ENCODE results near the gene CBX2. TPM values are rescaled to one million over a fixed set of nuclear protein-coding genes. Genes with fewer than 3 reads are reported as not detected.

CBX2 gene
- total and polyA plus RNA-seq, 9 donors, result 6.1 to 14.4 (median 11.3) TPM

DNA sequence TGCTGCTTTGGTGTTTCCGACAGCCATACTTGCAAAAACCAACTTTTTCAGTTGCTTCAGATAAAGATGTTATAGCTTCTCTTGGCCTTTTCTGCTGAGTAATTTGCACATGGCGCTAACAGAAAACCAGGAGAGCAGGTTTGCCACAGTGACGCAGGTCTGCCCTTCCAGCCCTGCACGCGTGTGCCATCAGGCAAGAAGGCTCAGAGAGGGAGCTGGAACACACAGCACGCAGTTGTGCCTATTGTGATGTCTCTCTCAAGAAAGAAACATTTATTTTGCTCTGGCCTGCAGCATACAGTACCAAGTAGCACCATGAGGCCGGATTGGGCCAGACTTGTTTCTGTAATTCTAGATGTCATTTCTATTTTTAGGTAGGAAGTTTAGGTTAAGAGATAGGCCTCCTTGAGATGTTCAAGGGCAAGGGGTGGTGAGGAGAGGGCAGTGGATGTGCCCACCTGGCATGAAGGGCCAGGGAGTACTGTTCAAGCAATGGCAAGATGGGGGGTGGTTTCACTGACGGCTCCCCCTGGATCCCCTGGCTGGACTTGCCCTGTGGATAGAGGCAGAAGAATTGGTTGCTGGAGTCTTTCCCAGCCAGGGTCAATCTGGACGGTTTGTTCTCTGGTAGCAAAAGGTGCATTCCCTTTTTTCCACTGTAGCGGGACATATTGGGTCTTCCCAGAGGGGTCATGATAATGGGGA, 1.9 kb downstream of the CBX2 start:
- H3K27ac ChIP-seq (ENCODE audit: low read length), result no peak overlapping the region
- WGBS (ENCODE audit: insufficient coverage), result 94% methylated on average over 9 of the region's 10 CpGs
- no peaks in the 10 kb centered on the region for H3K9me3 ChIP-seq (replicated peaks; ENCODE audit: control insufficient read depth, low read depth, low read length)
- no peak for DNase-seq
- H3K4me1 ChIP-seq (ENCODE audit: control insufficient read depth, insufficient read depth, low read length), result peaks cover 22% of the 10 kb centered on the region
- peaks cover 10% of the 10 kb centered on the region for H3K27me3 ChIP-seq (ENCODE audit: control insufficient read depth, insufficient read depth, low read length)
- no peak overlapping the region for H3K4me3 ChIP-seq (ENCODE audit: low read length)
- peaks cover 25% of the 10 kb centered on the region for H3K36me3 ChIP-seq (ENCODE audit: control insufficient read depth, insufficient read depth, low read length)

DNA sequence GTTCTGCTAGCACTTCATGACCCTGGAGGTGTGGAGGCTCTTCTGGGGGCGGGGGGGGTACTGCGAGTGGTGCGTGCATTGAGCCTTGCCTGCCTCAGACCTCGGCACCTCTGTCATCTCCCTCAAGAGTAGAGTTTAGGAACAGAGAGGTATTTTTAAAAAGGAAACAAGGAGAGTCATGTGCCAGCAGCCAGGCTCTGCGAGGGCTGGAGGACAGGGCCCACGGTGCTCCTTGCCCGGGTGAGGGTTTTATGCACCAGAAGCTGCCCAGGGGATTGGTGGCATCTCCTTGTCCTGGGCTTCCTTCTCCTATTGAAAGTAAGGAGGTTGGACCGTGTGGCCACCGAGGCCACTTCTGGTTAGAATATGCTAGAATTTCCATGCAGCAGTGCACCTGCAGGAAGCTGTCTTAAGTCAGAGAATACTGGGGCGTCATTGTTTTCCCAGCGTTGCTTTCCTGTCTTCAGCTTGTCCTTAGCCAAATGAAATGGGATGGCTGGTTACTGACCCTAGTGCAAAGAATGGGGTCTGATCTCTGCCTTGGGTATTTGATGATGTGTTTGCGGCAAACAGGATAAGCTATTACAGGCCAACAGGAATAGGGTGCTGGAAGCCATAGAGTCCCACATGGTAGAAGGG, 3.2 kb downstream of the CBX2 start:
- Histone ChIP-seq H3K27me3 (ENCODE audit: control insufficient read depth, insufficient read depth, low read length) (peaks cover 12% of the 10 kb centered on the region), H3K4me3 (ENCODE audit: low read length) (no peak overlapping the region), H3K4me1 (ENCODE audit: control insufficient read depth, insufficient read depth, low read length) (peaks cover 23% of the 10 kb centered on the region), H3K36me3 (ENCODE audit: control insufficient read depth, insufficient read depth, low read length) (peaks cover 36% of the 10 kb centered on the region), H3K27ac (ENCODE audit: low read length) (peak overlapping the region; percentile 7), H3K9me3 (replicated peaks; ENCODE audit: control insufficient read depth, low read depth, low read length) (no peaks in the 10 kb centered on the region)
- DNase-seq, result no peak
- WGBS (ENCODE audit: insufficient coverage), result 77% methylated on average over 10 of the region's 12 CpGs

DNA sequence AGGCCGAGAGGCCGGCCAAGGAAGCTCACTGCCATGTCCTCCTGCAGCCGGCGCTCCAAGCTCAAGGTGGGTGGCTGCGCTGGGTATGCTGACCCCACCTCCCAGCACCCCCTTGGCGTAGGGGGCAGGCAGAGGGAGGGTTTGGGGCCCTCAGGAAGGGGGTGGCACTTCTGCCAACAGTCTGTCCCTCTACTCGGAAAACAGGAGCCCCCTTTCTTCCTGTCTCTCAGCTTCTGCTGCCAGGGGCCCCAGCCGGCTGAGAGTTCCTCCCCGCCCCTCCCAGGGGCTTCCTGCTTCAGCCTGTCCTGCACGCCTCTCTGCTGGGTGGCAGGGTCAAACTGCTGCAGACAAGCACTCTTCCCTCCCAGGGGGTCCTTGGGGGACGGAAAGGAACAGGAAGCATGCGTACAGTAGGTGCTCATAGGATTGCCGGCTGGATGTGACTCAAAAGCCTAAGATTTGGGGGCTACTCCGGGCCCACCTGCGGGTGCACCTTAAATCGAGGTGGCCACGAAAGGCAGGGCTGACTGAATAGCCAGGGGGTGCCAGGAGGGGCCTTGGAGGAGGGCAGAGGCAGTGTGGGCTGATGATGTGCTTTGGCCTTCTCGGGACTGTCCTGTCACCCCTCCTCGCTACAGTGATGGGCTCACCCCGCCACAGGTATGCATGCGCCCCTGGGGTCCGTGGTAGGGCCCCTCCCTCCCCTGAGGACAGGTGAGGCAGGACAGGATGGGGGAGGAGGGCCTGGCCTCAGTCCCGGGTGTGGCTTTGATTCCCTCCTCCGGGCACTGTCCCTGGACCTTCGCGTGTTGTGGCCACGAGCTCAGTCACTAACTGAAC, 4.0 kb downstream of the CBX2 start:
- Histone ChIP-seq H3K4me3 (ENCODE audit: low read length) (no peak overlapping the region), H3K36me3 (ENCODE audit: control insufficient read depth, insufficient read depth, low read length) (peaks cover 36% of the 10 kb centered on the region), H3K27ac (ENCODE audit: low read length) (peak overlapping the region; percentile 7), H3K9me3 (replicated peaks; ENCODE audit: control insufficient read depth, low read depth, low read length) (no peaks in the 10 kb centered on the region), H3K27me3 (ENCODE audit: control insufficient read depth, insufficient read depth, low read length) (peaks cover 19% of the 10 kb centered on the region), H3K4me1 (ENCODE audit: control insufficient read depth, insufficient read depth, low read length) (peaks cover 22% of the 10 kb centered on the region)
- 83% methylated on average over 19 of the region's 27 CpGs for WGBS (ENCODE audit: insufficient coverage)
- DNase-seq, result no peak

GRCh38 chr17:79783891-79784290, 5.9 kb downstream of the CBX2 start:
- Histone ChIP-seq H3K36me3 (ENCODE audit: control insufficient read depth, insufficient read depth, low read length) (peaks cover 36% of the 10 kb centered on the region), H3K4me3 (ENCODE audit: low read length) (no peak overlapping the region), H3K4me1 (ENCODE audit: control insufficient read depth, insufficient read depth, low read length) (peaks cover 12% of the 10 kb centered on the region), H3K9me3 (replicated peaks; ENCODE audit: control insufficient read depth, low read depth, low read length) (no peaks in the 10 kb centered on the region), H3K27me3 (ENCODE audit: control insufficient read depth, insufficient read depth, low read length) (peaks cover 30% of the 10 kb centered on the region), H3K27ac (ENCODE audit: low read length) (no peak overlapping the region)
- 92% methylated on average over 18 of the region's 18 CpGs for WGBS (ENCODE audit: insufficient coverage)
- no peak for DNase-seq

DNA sequence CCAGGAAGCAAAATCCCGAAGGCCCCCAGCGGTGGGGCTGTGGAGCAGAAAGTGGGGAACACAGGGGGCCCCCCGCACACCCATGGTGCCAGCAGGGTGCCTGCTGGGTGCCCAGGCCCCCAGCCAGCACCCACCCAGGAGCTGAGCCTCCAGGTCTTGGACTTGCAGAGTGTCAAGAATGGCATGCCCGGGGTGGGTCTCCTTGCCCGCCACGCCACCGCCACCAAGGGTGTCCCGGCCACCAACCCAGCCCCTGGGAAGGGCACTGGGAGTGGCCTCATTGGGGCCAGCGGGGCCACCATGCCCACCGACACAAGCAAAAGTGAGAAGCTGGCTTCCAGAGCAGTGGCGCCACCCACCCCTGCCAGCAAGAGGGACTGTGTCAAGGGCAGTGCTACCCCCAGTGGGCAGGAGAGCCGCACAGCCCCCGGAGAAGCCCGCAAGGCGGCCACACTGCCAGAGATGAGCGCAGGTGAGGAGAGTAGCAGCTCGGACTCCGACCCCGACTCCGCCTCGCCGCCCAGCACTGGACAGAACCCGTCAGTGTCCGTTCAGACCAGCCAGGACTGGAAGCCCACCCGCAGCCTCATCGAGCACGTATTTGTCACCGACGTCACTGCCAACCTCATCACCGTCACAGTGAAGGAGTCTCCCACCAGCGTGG, 6.5 kb downstream of the CBX2 start:
- H3K27ac ChIP-seq (ENCODE audit: low read length), result no peak overlapping the region
- H3K36me3 ChIP-seq (ENCODE audit: control insufficient read depth, insufficient read depth, low read length), result peaks cover 36% of the 10 kb centered on the region
- peaks cover 35% of the 10 kb centered on the region for H3K27me3 ChIP-seq (ENCODE audit: control insufficient read depth, insufficient read depth, low read length)
- H3K4me1 ChIP-seq (ENCODE audit: control insufficient read depth, insufficient read depth, low read length), result peaks cover 6% of the 10 kb centered on the region
- WGBS (ENCODE audit: insufficient coverage), result 86% methylated on average over 30 of the region's 31 CpGs
- H3K9me3 ChIP-seq (replicated peaks; ENCODE audit: control insufficient read depth, low read depth, low read length), result no peaks in the 10 kb centered on the region
- no peak overlapping the region for H3K4me3 ChIP-seq (ENCODE audit: low read length)
- DNase-seq, result no peak

- 92% methylated on average over 11 of the region's 17 CpGs for WGBS (ENCODE audit: insufficient coverage)
- H3K36me3 ChIP-seq (ENCODE audit: control insufficient read depth, insufficient read depth, low read length), result peaks cover 30% of the 10 kb centered on the region
- no peak overlapping the region for H3K27ac ChIP-seq (ENCODE audit: low read length)
- H3K4me3 ChIP-seq (ENCODE audit: low read length), result no peak overlapping the region
- no peaks in the 10 kb centered on the region for H3K9me3 ChIP-seq (replicated peaks; ENCODE audit: control insufficient read depth, low read depth, low read length)
- H3K4me1 ChIP-seq (ENCODE audit: control insufficient read depth, insufficient read depth, low read length), result peaks cover 13% of the 10 kb centered on the region
- peaks cover 40% of the 10 kb centered on the region for H3K27me3 ChIP-seq (ENCODE audit: control insufficient read depth, insufficient read depth, low read length)
- no peak for DNase-seq
Measured at GRCh38 chr17:79785017-79785899, 7.3 kb downstream of the CBX2 start.

DNA sequence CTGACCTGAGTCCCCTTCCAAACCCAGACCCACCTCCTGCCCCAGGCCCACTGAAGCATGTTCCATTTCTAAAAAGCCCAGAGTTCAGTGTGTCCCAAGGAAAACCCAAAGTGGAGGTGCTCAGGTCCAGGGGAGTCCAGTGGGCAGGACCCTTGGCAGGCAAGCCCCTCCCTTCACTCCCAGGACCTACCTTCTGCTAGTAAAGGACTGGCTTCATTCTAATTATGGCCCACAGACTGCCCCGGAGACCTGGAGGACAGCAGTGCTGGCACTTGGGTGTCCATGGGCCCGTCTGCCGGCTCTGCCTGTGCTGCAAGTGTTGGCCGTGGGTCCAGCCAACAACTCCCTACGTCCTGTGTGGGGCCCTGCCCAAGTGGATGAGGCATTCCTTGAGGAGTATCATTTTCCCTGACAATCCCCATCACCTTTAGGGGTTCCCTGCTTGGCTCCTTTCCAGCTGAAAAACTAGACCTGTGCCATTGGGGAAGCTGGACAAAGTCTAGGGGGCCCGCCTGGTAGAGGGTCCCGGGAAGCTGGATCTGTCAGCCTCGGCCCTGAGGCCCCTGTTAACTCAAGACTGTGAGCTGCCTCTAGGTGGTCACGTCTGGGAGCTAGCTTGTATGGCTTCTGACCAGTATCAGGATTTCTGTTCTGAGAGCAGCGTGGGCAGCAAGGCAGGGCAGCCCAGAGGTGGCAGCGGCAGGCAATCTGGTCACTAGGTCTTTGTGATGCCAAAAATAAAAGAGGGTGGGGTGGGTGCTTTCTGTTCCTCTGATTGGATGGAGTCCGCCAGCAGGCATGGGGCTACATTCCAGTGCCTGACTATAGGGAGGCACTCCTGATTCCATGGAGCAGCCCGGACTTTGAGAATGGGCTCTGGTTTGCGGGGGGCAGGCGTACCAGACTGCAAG, 8.2 kb downstream of the CBX2 start:
- no peak overlapping the region for H3K27ac ChIP-seq (ENCODE audit: low read length)
- peaks cover 22% of the 10 kb centered on the region for H3K4me1 ChIP-seq (ENCODE audit: control insufficient read depth, insufficient read depth, low read length)
- 82% methylated on average over 12 of the region's 15 CpGs for WGBS (ENCODE audit: insufficient coverage)
- H3K9me3 ChIP-seq (replicated peaks; ENCODE audit: control insufficient read depth, low read depth, low read length), result no peaks in the 10 kb centered on the region
- peaks cover 27% of the 10 kb centered on the region for H3K36me3 ChIP-seq (ENCODE audit: control insufficient read depth, insufficient read depth, low read length)
- peaks cover 49% of the 10 kb centered on the region for H3K27me3 ChIP-seq (ENCODE audit: control insufficient read depth, insufficient read depth, low read length)
- no peak for DNase-seq
- H3K4me3 ChIP-seq (ENCODE audit: low read length), result no peak overlapping the region

GRCh38 chr17:79786930-79787643, 9.1 kb downstream of the CBX2 start:
- Histone ChIP-seq H3K36me3 (ENCODE audit: control insufficient read depth, insufficient read depth, low read length) (peaks cover 22% of the 10 kb centered on the region), H3K4me1 (ENCODE audit: control insufficient read depth, insufficient read depth, low read length) (peaks cover 28% of the 10 kb centered on the region), H3K27me3 (ENCODE audit: control insufficient read depth, insufficient read depth, low read length) (peaks cover 59% of the 10 kb centered on the region), H3K9me3 (replicated peaks; ENCODE audit: control insufficient read depth, low read depth, low read length) (no peaks in the 10 kb centered on the region), H3K27ac (ENCODE audit: low read length) (no peak overlapping the region), H3K4me3 (ENCODE audit: low read length) (no peak overlapping the region)
- DNase-seq, result no peak
- WGBS (ENCODE audit: insufficient coverage), result 64% methylated on average over 7 of the region's 12 CpGs

All from muscle of leg (tissue), 11 donors.